GM19438 (cell line): ENCODE measurements around the gene BAX.

Source experiments
- ATAC-seq: cut with Tn5 transposase; IDR thresholded peaks from one replicate; pipeline ENCODE4 v1.9.1; 2021; ENCODE audit warnings: low read depth; ENCODE audit not compliant: unreplicated experiment

Gene BAX

GRCh38 chr19:48961673-48962028, 7.0 kb downstream of the BAX start:
- ATAC-seq, result no peak

GRCh38 chr19:48962029-48962848, 7.6 kb downstream of the BAX start:
- ATAC-seq, result peak; percentile 34

- ATAC-seq, result no peak
These were observed 8.1 kb downstream of the BAX start for GRCh38 chr19:48962849-48963165.

GRCh38 chr19:48963371-48964204, 8.9 kb downstream of the BAX start:
- ATAC-seq, result no peak

DNA sequence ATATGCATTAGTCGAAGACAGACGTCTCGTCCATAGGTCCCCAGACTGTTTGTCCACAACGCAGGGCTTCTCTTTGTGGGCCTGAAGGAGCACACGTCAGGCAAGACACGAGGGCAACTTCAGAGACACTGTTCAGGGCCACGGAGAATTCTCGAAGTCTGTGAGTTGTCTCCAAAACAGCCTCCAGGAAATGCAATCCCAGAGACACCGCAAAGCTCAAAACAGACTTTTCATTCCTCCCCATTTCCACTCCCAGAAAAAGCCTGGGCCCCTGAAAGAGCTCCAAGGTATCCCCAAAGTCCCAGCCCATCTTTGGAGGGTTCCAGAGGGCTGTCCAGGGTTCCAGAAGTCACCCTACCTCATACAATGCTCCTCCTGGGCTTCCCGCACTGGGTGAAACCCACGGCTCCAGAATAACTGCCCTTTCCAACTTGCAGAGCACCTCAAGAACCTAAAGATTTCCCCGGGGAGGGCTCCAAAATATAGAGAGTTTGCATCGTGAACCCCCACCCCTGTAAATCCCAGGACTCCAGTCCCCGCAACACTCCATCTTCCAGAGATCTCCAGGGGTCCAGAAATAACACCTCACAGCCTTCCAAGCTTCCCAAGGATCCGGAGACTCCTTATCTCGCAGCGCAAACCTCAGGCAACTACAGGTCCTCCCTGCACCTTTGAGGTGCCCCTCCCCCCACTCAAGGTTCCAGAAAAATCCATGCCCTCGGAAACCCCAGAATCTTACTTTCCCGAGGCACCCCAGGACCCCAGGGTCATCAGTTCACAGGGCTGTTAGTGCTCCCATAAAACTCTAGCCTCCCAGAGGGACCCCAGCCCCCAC, 9.7 kb downstream of the BAX start:
- ATAC-seq, result no peak

DNA sequence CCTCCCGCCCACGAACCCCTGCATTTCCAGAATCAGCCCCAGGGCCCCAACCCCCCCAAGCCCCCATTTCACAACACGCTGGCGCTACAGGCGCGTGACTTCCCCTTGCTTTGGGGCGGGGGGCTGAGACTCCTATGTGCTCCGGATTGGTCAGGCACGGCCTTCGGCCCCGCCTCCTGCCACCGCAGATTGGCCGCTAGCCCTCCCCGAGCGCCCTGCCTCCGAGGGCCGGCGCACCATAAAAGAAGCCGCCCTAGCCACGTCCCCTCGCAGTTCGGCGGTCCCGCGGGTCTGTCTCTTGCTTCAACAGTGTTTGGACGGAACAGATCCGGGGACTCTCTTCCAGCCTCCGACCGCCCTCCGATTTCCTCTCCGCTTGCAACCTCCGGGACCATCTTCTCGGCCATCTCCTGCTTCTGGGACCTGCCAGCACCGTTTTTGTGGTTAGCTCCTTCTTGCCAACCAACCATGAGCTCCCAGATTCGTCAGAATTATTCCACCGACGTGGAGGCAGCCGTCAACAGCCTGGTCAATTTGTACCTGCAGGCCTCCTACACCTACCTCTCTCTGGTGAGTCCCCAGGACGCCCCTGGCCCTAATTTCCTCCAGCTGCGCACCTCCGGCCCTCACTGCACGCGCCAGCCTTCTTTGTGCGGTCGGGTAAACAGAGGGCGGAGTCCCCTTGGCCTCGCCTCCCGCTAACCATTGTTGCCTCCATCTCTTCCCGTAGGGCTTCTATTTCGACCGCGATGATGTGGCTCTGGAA, 10.5 kb downstream of the BAX start, which contains the start of gene FTL:
TSS of gene FTL (plus strand) at position 270 of the 766 bp plus-strand sequence. CDS start at position 469, 199 bp downstream.
- peak; percentile 50 for ATAC-seq

- peak; percentile 6 for ATAC-seq
These were observed 11.3 kb downstream of the BAX start for GRCh38 chr19:48965806-48966540.

DNA sequence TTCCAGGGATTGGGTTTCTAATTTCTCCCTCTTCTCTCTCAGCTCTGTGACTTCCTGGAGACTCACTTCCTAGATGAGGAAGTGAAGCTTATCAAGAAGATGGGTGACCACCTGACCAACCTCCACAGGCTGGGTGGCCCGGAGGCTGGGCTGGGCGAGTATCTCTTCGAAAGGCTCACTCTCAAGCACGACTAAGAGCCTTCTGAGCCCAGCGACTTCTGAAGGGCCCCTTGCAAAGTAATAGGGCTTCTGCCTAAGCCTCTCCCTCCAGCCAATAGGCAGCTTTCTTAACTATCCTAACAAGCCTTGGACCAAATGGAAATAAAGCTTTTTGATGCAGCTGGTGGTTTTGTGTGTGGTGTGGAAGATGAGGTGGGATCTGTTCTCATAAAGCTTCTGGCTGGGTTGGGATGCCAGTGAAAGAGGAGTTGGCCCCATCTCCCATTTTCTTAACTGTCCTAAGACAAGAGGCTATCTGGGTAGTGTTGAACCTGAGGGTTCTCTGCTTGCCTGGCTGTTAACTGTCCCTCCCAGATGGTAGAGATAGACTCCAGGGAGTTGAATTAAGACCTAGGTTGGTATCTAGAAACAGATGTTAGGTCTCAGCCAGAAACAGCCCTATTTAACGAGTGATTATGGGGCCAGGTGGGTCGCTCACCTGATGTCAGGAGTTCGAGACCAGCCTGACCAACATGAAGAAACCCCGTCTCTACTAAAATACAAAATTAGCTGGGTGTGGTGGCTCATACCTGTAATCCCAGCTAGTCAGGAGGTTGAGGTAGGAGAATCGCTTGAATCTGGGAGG, 12.1 kb downstream of the BAX start:
- no peak for ATAC-seq

DNA sequence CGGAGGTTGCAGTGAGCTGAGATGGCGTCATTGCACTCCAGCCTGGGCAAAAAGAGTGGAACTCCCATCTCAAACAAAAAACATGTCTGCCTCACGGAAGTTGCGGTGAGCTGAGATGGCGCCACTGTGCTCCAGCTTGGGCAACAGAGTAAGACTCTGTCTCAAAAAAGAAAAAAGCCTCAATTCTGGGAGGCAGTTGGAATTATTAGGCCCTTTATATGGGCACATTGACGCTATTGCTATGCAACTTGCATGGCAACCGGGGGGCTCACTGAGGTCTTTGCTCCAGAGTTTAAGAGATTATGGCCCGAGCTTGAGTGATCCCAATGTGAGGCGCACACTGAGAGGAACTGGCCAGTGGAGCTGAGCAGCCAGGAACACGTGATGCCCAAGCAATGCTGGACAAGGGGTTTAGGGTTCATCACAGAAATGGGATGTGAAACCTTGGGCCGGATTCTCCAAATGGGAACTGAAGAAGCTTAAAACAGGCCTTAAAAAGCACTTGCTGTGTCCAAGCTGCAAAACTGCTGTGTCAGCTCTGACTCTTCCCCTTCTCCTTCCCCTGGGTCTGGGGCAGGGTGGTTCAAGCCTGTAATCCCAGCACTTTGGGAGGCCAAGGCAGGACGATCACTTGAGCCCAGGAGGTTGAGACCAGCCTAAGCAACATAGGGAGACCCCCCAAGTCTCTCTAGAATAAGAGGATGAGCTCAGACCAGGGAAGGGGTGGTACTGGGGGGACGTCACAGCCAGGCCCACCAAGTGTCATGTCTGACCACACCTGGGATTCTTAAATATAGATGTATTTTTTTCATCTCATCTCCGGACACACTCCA, 12.9 kb downstream of the BAX start:
- ATAC-seq, result no peak

DNA sequence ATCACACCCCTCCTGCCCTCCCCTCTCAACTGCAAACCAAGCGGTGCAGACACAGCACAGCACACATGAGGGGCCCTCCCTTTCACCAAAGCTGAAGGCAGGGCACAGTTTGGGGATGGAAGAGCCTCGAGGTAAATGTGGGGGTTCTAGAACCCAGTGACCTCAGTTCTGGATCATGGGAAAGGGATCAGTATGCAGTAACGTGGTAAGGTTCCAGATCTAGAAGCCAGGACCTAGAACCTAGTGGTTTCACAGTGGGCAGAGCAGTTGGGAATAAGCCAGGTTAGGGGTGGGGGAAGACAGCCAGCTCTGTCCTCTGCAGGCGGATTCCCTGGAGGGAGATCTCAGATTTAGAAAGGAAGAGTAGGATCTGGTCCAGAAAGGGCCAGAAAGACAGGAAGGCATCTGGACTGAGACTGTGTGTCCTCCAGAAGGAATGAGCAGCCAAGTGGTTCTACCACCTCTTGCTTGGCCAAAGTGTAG, 13.5 kb downstream of the BAX start:
- ATAC-seq, result no peak

GRCh38 chr19:48968813-48969218, 14.1 kb downstream of the BAX start:
- ATAC-seq, result no peak

- no peak for ATAC-seq
These were observed 14.8 kb downstream of the BAX start for GRCh38 chr19:48969276-48970138.

GRCh38 chr19:48970139-48970766, 15.6 kb downstream of the BAX start:
- ATAC-seq, result no peak

GRCh38 chr19:48970923-48971395, 16.3 kb downstream of the BAX start:
- peak; percentile 43 for ATAC-seq

- no peak for ATAC-seq
These were observed 21.5 kb downstream of the BAX start for GRCh38 chr19:48975947-48976847.
